SK-N-SH treated with all-trans-retinoic acid at 6 μM for 48 hours (cell line): ENCODE measurements around the gene CAMK2A.

Experiments
- ARNTL ChIP-seq: fragments of 450-650 bp; formaldehyde crosslinking; IDR thresholded peaks from 2 replicates; pipeline ENCODE4 v1.5.0; 2020; ENCODE audit warnings: low read depth, mild to moderate bottlenecking, moderate library complexity, borderline replicate concordance
- ESRRG ChIP-seq: fragments of 250-450 bp; sonication (Bioruptor Pico); IDR thresholded peaks from 2 replicates; pipeline ENCODE4 v1.6.1; 2021; ENCODE audit warnings: mild to moderate bottlenecking
- PATZ1 ChIP-seq: fragments of 250-450 bp; sonication (Bioruptor Pico); IDR thresholded peaks from 2 replicates; pipeline ENCODE4 v1.8.0; 2020; ENCODE audit warnings: mild to moderate bottlenecking, moderate library complexity, borderline replicate concordance
- RARB ChIP-seq: fragments of 250-450 bp; sonication (Bioruptor Pico); IDR thresholded peaks from 2 replicates; pipeline ENCODE4 v1.8.0; 2021; ENCODE audit warnings: mild to moderate bottlenecking, moderate library complexity
- TOX ChIP-seq: fragments of 250-450 bp; sonication (Bioruptor Pico); IDR thresholded peaks from 2 replicates; pipeline ENCODE4 v1.8.0; 2021; ENCODE audit warnings: mild to moderate bottlenecking, moderate library complexity, borderline replicate concordance
- TSHZ2 ChIP-seq: fragments of 250-450 bp; sonication (Bioruptor Pico); IDR thresholded peaks from 2 replicates; pipeline ENCODE4 v1.5.0; 2020; ENCODE audit warnings: mild to moderate bottlenecking, moderate library complexity
- TF ChIP-seq, protein P1 (sequence below): fragments of 250-450 bp; sonication (Bioruptor Pico); IDR thresholded peaks from 2 replicates; pipeline ENCODE4 v1.5.1; 2021; ENCODE audit warnings: mild to moderate bottlenecking, moderate library complexity

GRCh38 chr5:150271923-150272322, 17.6 kb downstream of the CAMK2A start:
- TF ChIP-seq TOX = no peak
- TF ChIP-seq TSHZ2 (CRISPR knock-in tag) = no peak
- no peak for TF ChIP-seq PATZ1 (CRISPR knock-in tag)
- no peak for TF ChIP-seq RARB (CRISPR knock-in tag)
- TF ChIP-seq, protein P1, sequence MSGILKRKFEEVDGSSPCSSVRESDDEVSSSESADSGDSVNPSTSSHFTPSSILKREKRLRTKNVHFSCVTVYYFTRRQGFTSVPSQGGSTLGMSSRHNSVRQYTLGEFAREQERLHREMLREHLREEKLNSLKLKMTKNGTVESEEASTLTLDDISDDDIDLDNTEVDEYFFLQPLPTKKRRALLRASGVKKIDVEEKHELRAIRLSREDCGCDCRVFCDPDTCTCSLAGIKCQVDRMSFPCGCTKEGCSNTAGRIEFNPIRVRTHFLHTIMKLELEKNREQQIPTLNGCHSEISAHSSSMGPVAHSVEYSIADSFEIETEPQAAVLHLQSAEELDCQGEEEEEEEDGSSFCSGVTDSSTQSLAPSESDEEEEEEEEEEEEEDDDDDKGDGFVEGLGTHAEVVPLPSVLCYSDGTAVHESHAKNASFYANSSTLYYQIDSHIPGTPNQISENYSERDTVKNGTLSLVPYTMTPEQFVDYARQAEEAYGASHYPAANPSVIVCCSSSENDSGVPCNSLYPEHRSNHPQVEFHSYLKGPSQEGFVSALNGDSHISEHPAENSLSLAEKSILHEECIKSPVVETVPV = no peak
- TF ChIP-seq ARNTL (CRISPR knock-in tag) = no peak
- TF ChIP-seq ESRRG = no peak
